ENCODE results near the gene RFT1.

The RFT1 gene

DNA sequence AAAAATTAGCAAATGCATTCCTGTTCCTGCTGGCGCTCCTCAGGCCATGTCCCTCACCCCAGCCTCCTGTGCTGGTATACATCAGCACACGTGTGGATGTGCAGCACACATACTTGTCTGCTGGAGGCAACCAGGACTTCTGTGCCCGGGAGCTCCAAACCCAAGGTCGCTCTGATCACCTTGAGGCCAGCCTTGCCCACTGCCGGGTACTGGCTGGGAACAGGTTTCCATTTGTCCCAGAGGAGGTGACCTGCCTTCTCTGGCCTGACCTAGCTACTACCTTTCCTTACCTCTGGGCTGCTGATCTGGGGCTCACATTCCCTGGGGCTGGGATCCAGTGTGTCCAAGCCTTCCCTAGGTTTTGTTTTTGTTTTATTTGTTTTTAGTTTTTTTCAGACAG is 42.9 kb upstream of the RFT1 start:
- peaks cover 0 to 4% of the 10 kb centered on the region in 2 experiments; a peak in 2 of 3 replicates for H3K36me3 ChIP-seq (ENCODE audit: control insufficient read depth in 2 of 2, insufficient read depth in 1 of 2, low read length in 2 of 2)
- no peaks in the 10 kb centered on the region for H3K4me1 ChIP-seq (ENCODE audit: control insufficient read depth, insufficient read depth, low read length)
- ChIA-PET POLR2A (no interaction called here), CTCF (no interaction called here)
- no peak overlapping the region for H3K4me3 ChIP-seq (ENCODE audit: low read depth, low read length)
- TF ChIP-seq ZIC2 (tag by site-specific recombination; IDR thresholded peaks at IDR 0.05) (no peak), ZNF701 (tag by site-specific recombination; IDR thresholded peaks at IDR 0.05) (no peak), SP3 (tag by site-specific recombination; IDR thresholded peaks at IDR 0.05) (no peak), ZNF37A (tag by site-specific recombination; IDR thresholded peaks at IDR 0.05) (no peak), ZNF239 (tag by site-specific recombination; IDR thresholded peaks at IDR 0.05) (no peak), ZNF157 (tag by site-specific recombination; IDR thresholded peaks at IDR 0.05) (no peak), ZNF112 (tag by site-specific recombination; IDR thresholded peaks at IDR 0.05) (no peak), ZNF670 (tag by site-specific recombination; IDR thresholded peaks at IDR 0.05; ENCODE audit: low read depth) (no peak), ZNF768 (tag by site-specific recombination; IDR thresholded peaks at IDR 0.05) (no peak), ZNF791 (tag by site-specific recombination; IDR thresholded peaks at IDR 0.05) (no peak), SALL2 (tag by site-specific recombination; IDR thresholded peaks at IDR 0.05; ENCODE audit: borderline replicate concordance) (no peak), ZNF266 (tag by site-specific recombination; IDR thresholded peaks at IDR 0.05; ENCODE audit: low read depth) (no peak), ZNF2 (tag by site-specific recombination; IDR thresholded peaks at IDR 0.05) (no peak), ZNF654 (tag by site-specific recombination; IDR thresholded peaks at IDR 0.05; ENCODE audit: low read depth) (no peak), YY2 (tag by site-specific recombination; IDR thresholded peaks at IDR 0.05) (no peak)
- TF ChIP-seq, protein P1, sequence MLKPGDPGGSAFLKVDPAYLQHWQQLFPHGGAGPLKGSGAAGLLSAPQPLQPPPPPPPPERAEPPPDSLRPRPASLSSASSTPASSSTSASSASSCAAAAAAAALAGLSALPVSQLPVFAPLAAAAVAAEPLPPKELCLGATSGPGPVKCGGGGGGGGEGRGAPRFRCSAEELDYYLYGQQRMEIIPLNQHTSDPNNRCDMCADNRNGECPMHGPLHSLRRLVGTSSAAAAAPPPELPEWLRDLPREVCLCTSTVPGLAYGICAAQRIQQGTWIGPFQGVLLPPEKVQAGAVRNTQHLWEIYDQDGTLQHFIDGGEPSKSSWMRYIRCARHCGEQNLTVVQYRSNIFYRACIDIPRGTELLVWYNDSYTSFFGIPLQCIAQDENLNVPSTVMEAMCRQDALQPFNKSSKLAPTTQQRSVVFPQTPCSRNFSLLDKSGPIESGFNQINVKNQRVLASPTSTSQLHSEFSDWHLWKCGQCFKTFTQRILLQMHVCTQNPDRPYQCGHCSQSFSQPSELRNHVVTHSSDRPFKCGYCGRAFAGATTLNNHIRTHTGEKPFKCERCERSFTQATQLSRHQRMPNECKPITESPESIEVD (tag by site-specific recombination; IDR thresholded peaks at IDR 0.05), result no peak
- TF ChIP-seq, protein P2, sequence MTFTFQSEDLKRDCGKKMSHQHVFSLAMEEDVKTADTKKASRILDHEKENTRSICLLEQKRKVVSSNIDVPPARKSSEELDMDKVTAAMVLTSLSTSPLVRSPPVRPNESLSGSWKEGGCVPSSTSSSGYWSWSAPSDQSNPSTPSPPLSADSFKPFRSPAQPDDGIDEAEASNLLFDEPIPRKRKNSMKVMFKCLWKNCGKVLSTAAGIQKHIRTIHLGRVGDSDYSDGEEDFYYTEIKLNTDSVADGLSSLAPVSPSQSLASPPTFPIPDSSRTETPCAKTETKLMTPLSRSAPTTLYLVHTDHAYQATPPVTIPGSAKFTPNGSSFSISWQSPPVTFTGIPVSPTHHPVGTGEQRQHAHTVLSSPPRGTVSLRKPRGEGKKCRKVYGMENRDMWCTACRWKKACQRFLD (tag by site-specific recombination; IDR thresholded peaks at IDR 0.05), result no peak
- TF ChIP-seq, protein P3, sequence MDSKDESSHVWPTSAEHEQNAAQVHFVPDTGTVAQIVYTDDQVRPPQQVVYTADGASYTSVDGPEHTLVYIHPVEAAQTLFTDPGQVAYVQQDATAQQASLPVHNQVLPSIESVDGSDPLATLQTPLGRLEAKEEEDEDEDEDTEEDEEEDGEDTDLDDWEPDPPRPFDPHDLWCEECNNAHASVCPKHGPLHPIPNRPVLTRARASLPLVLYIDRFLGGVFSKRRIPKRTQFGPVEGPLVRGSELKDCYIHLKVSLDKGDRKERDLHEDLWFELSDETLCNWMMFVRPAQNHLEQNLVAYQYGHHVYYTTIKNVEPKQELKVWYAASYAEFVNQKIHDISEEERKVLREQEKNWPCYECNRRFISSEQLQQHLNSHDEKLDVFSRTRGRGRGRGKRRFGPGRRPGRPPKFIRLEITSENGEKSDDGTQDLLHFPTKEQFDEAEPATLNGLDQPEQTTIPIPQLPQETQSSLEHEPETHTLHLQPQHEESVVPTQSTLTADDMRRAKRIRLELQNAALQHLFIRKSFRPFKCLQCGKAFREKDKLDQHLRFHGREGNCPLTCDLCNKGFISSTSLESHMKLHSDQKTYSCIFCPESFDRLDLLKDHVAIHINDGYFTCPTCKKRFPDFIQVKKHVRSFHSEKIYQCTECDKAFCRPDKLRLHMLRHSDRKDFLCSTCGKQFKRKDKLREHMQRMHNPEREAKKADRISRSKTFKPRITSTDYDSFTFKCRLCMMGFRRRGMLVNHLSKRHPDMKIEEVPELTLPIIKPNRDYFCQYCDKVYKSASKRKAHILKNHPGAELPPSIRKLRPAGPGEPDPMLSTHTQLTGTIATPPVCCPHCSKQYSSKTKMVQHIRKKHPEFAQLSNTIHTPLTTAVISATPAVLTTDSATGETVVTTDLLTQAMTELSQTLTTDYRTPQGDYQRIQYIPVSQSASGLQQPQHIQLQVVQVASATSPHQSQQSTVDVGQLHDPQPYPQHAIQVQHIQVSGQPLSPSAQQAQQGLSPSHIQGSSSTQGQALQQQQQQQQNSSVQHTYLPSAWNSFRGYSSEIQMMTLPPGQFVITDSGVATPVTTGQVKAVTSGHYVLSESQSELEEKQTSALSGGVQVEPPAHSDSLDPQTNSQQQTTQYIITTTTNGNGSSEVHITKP (tag by site-specific recombination; IDR thresholded peaks at IDR 0.05), result no peak
- TF ChIP-seq, protein P4, sequence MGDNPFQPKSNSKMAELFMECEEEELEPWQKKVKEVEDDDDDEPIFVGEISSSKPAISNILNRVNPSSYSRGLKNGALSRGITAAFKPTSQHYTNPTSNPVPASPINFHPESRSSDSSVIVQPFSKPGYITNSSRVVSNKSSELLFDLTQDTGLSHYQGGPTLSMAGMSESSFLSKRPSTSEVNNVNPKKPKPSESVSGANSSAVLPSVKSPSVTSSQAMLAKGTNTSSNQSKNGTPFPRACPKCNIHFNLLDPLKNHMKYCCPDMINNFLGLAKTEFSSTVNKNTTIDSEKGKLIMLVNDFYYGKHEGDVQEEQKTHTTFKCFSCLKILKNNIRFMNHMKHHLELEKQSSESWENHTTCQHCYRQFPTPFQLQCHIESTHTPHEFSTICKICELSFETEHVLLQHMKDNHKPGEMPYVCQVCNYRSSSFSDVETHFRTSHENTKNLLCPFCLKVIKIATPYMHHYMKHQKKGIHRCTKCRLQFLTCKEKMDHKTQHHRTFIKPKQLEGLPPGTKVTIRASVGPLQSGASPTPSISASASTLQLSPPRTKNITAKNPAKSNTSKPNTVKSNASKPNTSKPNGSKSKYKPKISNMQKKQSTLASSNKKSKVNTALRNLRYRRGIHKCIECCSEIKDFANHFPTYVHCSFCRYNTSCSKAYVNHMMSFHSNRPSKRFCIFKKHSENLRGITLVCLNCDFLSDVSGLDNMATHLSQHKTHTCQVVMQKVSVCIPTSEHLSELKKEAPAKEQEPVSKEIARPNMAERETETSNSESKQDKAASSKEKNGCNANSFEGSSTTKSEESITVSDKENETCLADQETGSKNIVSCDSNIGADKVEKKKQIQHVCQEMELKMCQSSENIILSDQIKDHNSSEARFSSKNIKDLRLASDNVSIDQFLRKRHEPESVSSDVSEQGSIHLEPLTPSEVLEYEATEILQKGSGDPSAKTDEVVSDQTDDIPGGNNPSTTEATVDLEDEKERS (tag by site-specific recombination; IDR thresholded peaks at IDR 0.05), result no peak
- TF ChIP-seq, protein P5, sequence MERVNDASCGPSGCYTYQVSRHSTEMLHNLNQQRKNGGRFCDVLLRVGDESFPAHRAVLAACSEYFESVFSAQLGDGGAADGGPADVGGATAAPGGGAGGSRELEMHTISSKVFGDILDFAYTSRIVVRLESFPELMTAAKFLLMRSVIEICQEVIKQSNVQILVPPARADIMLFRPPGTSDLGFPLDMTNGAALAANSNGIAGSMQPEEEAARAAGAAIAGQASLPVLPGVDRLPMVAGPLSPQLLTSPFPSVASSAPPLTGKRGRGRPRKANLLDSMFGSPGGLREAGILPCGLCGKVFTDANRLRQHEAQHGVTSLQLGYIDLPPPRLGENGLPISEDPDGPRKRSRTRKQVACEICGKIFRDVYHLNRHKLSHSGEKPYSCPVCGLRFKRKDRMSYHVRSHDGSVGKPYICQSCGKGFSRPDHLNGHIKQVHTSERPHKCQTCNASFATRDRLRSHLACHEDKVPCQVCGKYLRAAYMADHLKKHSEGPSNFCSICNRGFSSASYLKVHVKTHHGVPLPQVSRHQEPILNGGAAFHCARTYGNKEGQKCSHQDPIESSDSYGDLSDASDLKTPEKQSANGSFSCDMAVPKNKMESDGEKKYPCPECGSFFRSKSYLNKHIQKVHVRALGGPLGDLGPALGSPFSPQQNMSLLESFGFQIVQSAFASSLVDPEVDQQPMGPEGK (tag by site-specific recombination; IDR thresholded peaks at IDR 0.05), result no peak
- no peak overlapping the region for H3K27ac ChIP-seq (ENCODE audit: extremely low read depth, low read depth, low read length)
- H3K9me3 ChIP-seq (ENCODE audit: control insufficient read depth, insufficient read depth, low read depth, low read length), result no peaks in the 10 kb centered on the region
